IMR-90 (cell line): Measurements from ENCODE around the gene LAMA2. TPM values are rescaled to one million over a fixed set of nuclear protein-coding genes. Genes with fewer than 3 reads are reported as not detected.

Source experiments
- ATAC-seq: fragments of 200-7000 bp; cut with Tn5 transposase; 2 replicates; pipeline ENCODE4 v1.9.1; 2020; ENCODE audit warnings: low read depth, mild to moderate bottlenecking, moderate library complexity
- BruUV-seq: library from RNA; stranded (reverse); fragments of 400-500 nt; replicated peaks from 2 replicates; lab custom pipeline; 2021; lab: Mats Ljungman, UMichigan
- CTCF ChIA-PET: fragments of 300-600 bp; formaldehyde crosslinking; extraction: SDS; loops from one replicate; lab custom pipeline; 2021; ENCODE audit warnings: antibody characterized with exemption; lab: Yijun Ruan, JAX
- POLR2A ChIA-PET: fragments of 300-600 bp; sonication (Branson Sonifier 250); formaldehyde crosslinking; loops from one replicate; lab custom pipeline; 2022; ENCODE audit warnings: antibody characterized with exemption; ENCODE audit not compliant: unreplicated experiment; lab: Charles Lee
- DNase-seq: peaks from one replicate; pipeline ENCODE4 v3.0.0; 2013
- H2AFZ ChIP-seq: replicated peaks from 2 replicates; pipeline ENCODE3; 2013; ENCODE audit warnings: low read length, mild to moderate bottlenecking; ENCODE audit not compliant: poor library complexity
- H2AK5ac ChIP-seq: 2 replicates; pipeline ENCODE4 v1.6.1; 2013; ENCODE audit warnings: low read depth, low read length, inconsistent platforms
- H2AK9ac ChIP-seq: replicated peaks from 2 replicates; pipeline ENCODE3; 2013; ENCODE audit warnings: mild to moderate bottlenecking, low read depth, low read length, moderate library complexity; ENCODE audit not compliant: poor library complexity
- H2BK120ac ChIP-seq: 2 replicates; pipeline ENCODE4 v1.6.1; 2013; ENCODE audit warnings: low read depth, low read length, inconsistent platforms
- H2BK15ac ChIP-seq: 3 replicates; pipeline ENCODE4 v1.6.1; 2013; ENCODE audit warnings: low read depth, low read length, inconsistent platforms
- H2BK20ac ChIP-seq: 2 replicates; pipeline ENCODE4 v1.6.1; 2013; ENCODE audit warnings: low read depth, mild to moderate bottlenecking, inconsistent platforms, low read length, moderate library complexity
- H2BK5ac ChIP-seq: 2 replicates; pipeline ENCODE4 v1.6.1; 2013; ENCODE audit warnings: mild to moderate bottlenecking, low read depth, low read length, inconsistent platforms; ENCODE audit not compliant: poor library complexity, severe bottlenecking
- H3K14ac ChIP-seq: replicated peaks from 2 replicates; pipeline ENCODE4 v1.6.1; 2013; ENCODE audit warnings: low read depth, low read length, inconsistent platforms
- H3K18ac ChIP-seq: 2 replicates; pipeline ENCODE4 v1.6.1; 2013; ENCODE audit warnings: low read depth, low read length, control low read depth
- H3K23ac ChIP-seq: 2 replicates; pipeline ENCODE4 v1.6.1; 2013; ENCODE audit warnings: low read depth, low read length, inconsistent platforms
- H3K27ac ChIP-seq: 2 replicates; pipeline ENCODE4 v1.5.1; 2013; ENCODE audit warnings: mild to moderate bottlenecking, control low read depth, low read length; ENCODE audit not compliant: insufficient read depth
- H3K27me3 ChIP-seq: 2 replicates; pipeline ENCODE4 v1.6.1; 2013; ENCODE audit warnings: low read length; ENCODE audit not compliant: control insufficient read depth, insufficient read depth
- H3K36me3 ChIP-seq: 2 replicates; pipeline ENCODE4 v1.6.1; 2013; ENCODE audit warnings: low read length, mixed read lengths; ENCODE audit not compliant: control insufficient read depth, insufficient read depth
- H3K4ac ChIP-seq: 2 replicates; pipeline ENCODE4 v1.6.1; 2013; ENCODE audit warnings: low read depth, low read length, inconsistent platforms
- H3K4me1 ChIP-seq: 2 replicates; pipeline ENCODE4 v1.6.1; 2013; ENCODE audit warnings: low read length, mixed read lengths; ENCODE audit not compliant: control insufficient read depth, insufficient read depth
- H3K4me2 ChIP-seq: 2 replicates; pipeline ENCODE4 v1.6.1; 2013; ENCODE audit warnings: low read depth, mild to moderate bottlenecking, control low read depth, low read length, moderate library complexity
- H3K4me3 ChIP-seq: 2 replicates; pipeline ENCODE4 v1.5.1; 2013; ENCODE audit warnings: low read depth, mild to moderate bottlenecking, control low read depth, low read length, moderate library complexity; ENCODE audit not compliant: insufficient read depth
- H3K56ac ChIP-seq: 2 replicates; pipeline ENCODE4 v1.6.1; 2013; ENCODE audit warnings: low read length, inconsistent platforms; ENCODE audit not compliant: insufficient read depth; ENCODE audit errors: extremely low read depth
- H3K79me1 ChIP-seq, 2 experiments: 2 replicates each; pipeline ENCODE4 v1.6.1; 2013; ENCODE audit warnings: low read length in 2 of 2, inconsistent platforms in 1 of 2, low read depth in 1 of 2
- H3K9ac ChIP-seq: 2 replicates; pipeline ENCODE4 v1.6.1; 2013; ENCODE audit warnings: low read depth, low read length, control low read depth
- H3K9me1 ChIP-seq: 2 replicates; pipeline ENCODE4 v1.6.1; 2013; ENCODE audit warnings: low read length, inconsistent platforms; ENCODE audit not compliant: insufficient read depth
- H3K9me3 ChIP-seq: 2 replicates; pipeline ENCODE4 v1.6.1; 2013; ENCODE audit warnings: low read length; ENCODE audit not compliant: control insufficient read depth, insufficient read depth
- H4K20me1 ChIP-seq: 2 replicates; pipeline ENCODE4 v1.6.1; 2013; ENCODE audit warnings: low read length, inconsistent platforms; ENCODE audit not compliant: insufficient read depth
- H4K5ac ChIP-seq: 2 replicates; pipeline ENCODE4 v1.6.1; 2013; ENCODE audit warnings: mild to moderate bottlenecking, low read depth, low read length, control low read depth
- H4K8ac ChIP-seq, 2 experiments: 2 replicates each; pipeline ENCODE4 v1.6.1; 2013; ENCODE audit warnings: low read depth in 2 of 2, low read length in 2 of 2, control low read depth in 1 of 2, inconsistent platforms in 1 of 2
- H4K91ac ChIP-seq: 2 replicates; pipeline ENCODE4 v1.6.1; 2013; ENCODE audit warnings: low read depth, low read length, inconsistent platforms; ENCODE audit not compliant: insufficient read depth
- BHLHE40 ChIP-seq: fragments of 150-350 bp; IDR thresholded peaks from 2 replicates; pipeline ENCODE4 v1.6.1; 2016; ENCODE audit warnings: mild to moderate bottlenecking, low read depth, low read length
- CEBPB ChIP-seq: IDR thresholded peaks from 2 replicates; pipeline ENCODE4 v1.6.1; 2012; ENCODE audit warnings: low read depth, low read length, improper control_type of control experiment
- CHD1 ChIP-seq: IDR thresholded peaks from 2 replicates; pipeline ENCODE4 v1.6.1; 2012; ENCODE audit warnings: low read depth, low read length, improper control_type of control experiment
- FOS ChIP-seq: fragments of 150-350 bp; IDR thresholded peaks from 2 replicates; pipeline ENCODE4 v1.6.1; 2016; ENCODE audit warnings: low read depth, low read length
- MAZ ChIP-seq: IDR thresholded peaks from 2 replicates; pipeline ENCODE4 v1.6.1; 2012; ENCODE audit warnings: low read depth, mild to moderate bottlenecking, low read length, improper control_type of control experiment, moderate library complexity, borderline replicate concordance
- NFE2L2 ChIP-seq: fragments of 150-350 bp; IDR thresholded peaks from 2 replicates; pipeline ENCODE4 v1.6.1; 2016; ENCODE audit warnings: low read depth, mild to moderate bottlenecking, low read length
- POLR2A ChIP-seq: IDR thresholded peaks from 2 replicates; pipeline ENCODE4 v1.6.1; 2012; ENCODE audit warnings: mild to moderate bottlenecking, low read depth, low read length
- RAD21 ChIP-seq: IDR thresholded peaks from 2 replicates; pipeline ENCODE4 v1.6.1; 2012; ENCODE audit warnings: low read length, improper control_type of control experiment
- RCOR1 ChIP-seq: IDR thresholded peaks from 2 replicates; pipeline ENCODE4 v1.6.1; 2012; ENCODE audit warnings: mild to moderate bottlenecking, low read length, improper control_type of control experiment; ENCODE audit not compliant: insufficient replicate concordance
- RFX5 ChIP-seq: IDR thresholded peaks from 2 replicates; pipeline ENCODE4 v1.8.0; 2012; ENCODE audit warnings: low read depth, mild to moderate bottlenecking, low read length, moderate library complexity
- SMC3 ChIP-seq: fragments of 150-350 bp; IDR thresholded peaks from 2 replicates; pipeline ENCODE4 v1.6.1; 2016; ENCODE audit warnings: low read depth, mild to moderate bottlenecking, antibody characterized with exemption, low read length, moderate library complexity
- USF2 ChIP-seq: fragments of 150-350 bp; IDR thresholded peaks from 2 replicates; pipeline ENCODE4 v1.6.1; 2017; ENCODE audit warnings: mild to moderate bottlenecking, antibody characterized with exemption, low read length, low read depth
- WGBS, 2 experiments: methylation state at CpG; one replicate each; pipeline versions ENCODE4 v1.1.5 to v1.1.7; 2013; ENCODE audit warnings: missing lambda C conversion rate in 2 of 2; ENCODE audit not compliant: insufficient read length in 1 of 2; ENCODE audit errors: extremely low coverage in 2 of 2; 5-methylcytosine and 5-hydroxymethylcytosine counted together
- dilution Hi-C: fragments of 300-500 bp; cut with HindIII; formaldehyde crosslinking; loops from one replicate; pipeline ENCODE4 v1.14.3; 2018; ENCODE audit warnings: low sequenced_read_pairs; ENCODE audit not compliant: unreplicated experiment
- in situ Hi-C: fragments of 300-500 bp; cut with MboI; formaldehyde crosslinking; loops from 3 replicates; pipeline ENCODE4 v1.14.3; 2019; ENCODE audit warnings: low sequenced_read_pairs, inconsistent platforms, mixed read lengths
- intact Hi-C: fragments of 100-400 bp; cut with micrococcal nuclease; formaldehyde crosslinking; loops from 2 replicates; pipeline ENCODE4 v1.10.0; 2022
- polyA plus RNA-seq, 3 experiments: library from polyadenylated mRNA; depleted of rRNA; stranded (reverse); fragments of >200 nt; gene quantifications; 2 replicates each; pipeline ENCODE4 v1.2.3, GENCODE V29; 2012; ENCODE audit warnings: low replicate concordance in 1 of 3
- total RNA-seq: library from RNA; depleted of rRNA; stranded (reverse); fragments of >200 nt; gene quantifications from 2 replicates; pipeline ENCODE4 v1.2.3, GENCODE V29; 2012
- TF ChIP-seq, protein P1 (sequence below): conservative IDR thresholded peaks from 2 replicates; pipeline ENCODE4 v1.5.1; 2012; ENCODE audit warnings: mild to moderate bottlenecking, low read depth, low read length, improper control_type of control experiment

The LAMA2 gene
- total and polyA plus RNA-seq, 2 of the 4 experiments (the other 2 are of a cell fraction), result 9.9 to 13.3 TPM

GRCh38 chr6:129517288-129517687 is 634.4 kb downstream of the LAMA2 start:
- Histone ChIP-seq H2AK5ac (no peak overlapping the region), H3K14ac (0 out of 2 replicates have a peak overlapping the region, but pooled peaks have one; percentile 5), H4K8ac (no peak overlapping the region), H3K9ac (no peak overlapping the region), H3K23ac (no peak overlapping the region), H4K20me1 (no peaks in the 10 kb centered on the region), H2BK120ac (no peak overlapping the region), H3K4ac (no peak overlapping the region), H2BK5ac (no peak overlapping the region), H2AFZ (no peak overlapping the region), H3K27me3 (no peaks in the 10 kb centered on the region), H3K9me1 (no peaks in the 10 kb centered on the region; the same call in 1 of the 2 replicates), H3K27ac (no peak overlapping the region), H2BK20ac (no peak overlapping the region), H4K5ac (no peak overlapping the region), H2AK9ac (no peak overlapping the region), H3K18ac (no peak overlapping the region), H2BK15ac (no peak overlapping the region), H3K4me1 (peaks cover 4% of the 10 kb centered on the region), H3K79me1 (no peaks in the 10 kb centered on the region), H3K4me2 (no peak overlapping the region), H3K36me3 (peaks cover 2% of the 10 kb centered on the region), H3K4me3 (no peak overlapping the region), H4K91ac (no peak overlapping the region), H3K9me3 (no peaks in the 10 kb centered on the region), H3K56ac (no peak overlapping the region)
- POLR2A ChIA-PET, result no interaction called here
- dilution Hi-C loops (no loop called here), in situ Hi-C loops (no loop called here), intact Hi-C loops (no loop called here)
- no peak for ATAC-seq
- WGBS, 2 experiments, result no CpG with 5 or more reads among the region's 2 CpGs
- no peak for TF ChIP-seq BHLHE40
- TF ChIP-seq CHD1, result no peak
- TF ChIP-seq USF2, result no peak
- TF ChIP-seq RCOR1, result no peak
- TF ChIP-seq FOS, result no peak
- TF ChIP-seq POLR2A, result no peak
- no peak for TF ChIP-seq NFE2L2
- no peak for TF ChIP-seq RAD21
- no peak for TF ChIP-seq MAZ
- TF ChIP-seq RFX5, result no peak
- no peak for TF ChIP-seq SMC3
- TF ChIP-seq CEBPB, result no peak
- TF ChIP-seq, protein P1, sequence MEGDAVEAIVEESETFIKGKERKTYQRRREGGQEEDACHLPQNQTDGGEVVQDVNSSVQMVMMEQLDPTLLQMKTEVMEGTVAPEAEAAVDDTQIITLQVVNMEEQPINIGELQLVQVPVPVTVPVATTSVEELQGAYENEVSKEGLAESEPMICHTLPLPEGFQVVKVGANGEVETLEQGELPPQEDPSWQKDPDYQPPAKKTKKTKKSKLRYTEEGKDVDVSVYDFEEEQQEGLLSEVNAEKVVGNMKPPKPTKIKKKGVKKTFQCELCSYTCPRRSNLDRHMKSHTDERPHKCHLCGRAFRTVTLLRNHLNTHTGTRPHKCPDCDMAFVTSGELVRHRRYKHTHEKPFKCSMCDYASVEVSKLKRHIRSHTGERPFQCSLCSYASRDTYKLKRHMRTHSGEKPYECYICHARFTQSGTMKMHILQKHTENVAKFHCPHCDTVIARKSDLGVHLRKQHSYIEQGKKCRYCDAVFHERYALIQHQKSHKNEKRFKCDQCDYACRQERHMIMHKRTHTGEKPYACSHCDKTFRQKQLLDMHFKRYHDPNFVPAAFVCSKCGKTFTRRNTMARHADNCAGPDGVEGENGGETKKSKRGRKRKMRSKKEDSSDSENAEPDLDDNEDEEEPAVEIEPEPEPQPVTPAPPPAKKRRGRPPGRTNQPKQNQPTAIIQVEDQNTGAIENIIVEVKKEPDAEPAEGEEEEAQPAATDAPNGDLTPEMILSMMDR, result no peak
- DNase-seq, result no peak
- CTCF ChIA-PET, result no interaction called here
- no TSS peak for BruUV-seq
